ENCODE measurements around the gene EIF4A2. TPM values are rescaled to one million over a fixed set of nuclear protein-coding genes. Genes with fewer than 3 reads are reported as not detected.
A peak's percentile ranks its signal among the peaks of the same experiment; 100 is the strongest.
"Not testable (repeated sequence)": the region's sequence is repeated elsewhere in the genome, so short reads cannot be mapped to it uniquely, and the experiment has no call there.

EIF4A2 gene
- total RNA-seq, 1 donor: 691 TPM

DNA sequence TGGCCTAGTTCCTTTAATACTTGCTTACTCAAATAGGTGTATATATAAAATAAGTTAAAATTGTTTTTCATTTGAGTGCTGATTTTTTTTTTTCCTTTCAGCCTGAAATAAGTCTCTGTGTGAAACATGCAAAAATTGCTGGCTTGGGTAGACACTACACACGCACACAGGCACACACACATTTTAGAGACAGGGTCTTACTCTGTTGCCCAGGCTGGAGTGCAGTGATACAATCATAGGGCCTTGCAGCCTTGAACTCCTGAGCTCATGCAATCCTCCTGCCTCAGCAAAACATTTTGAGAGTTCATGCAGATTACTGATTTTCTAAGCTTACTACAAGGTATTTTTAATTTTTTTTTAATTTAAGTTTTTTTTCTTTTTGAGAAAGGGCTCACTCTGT, 35.6 kb downstream of the EIF4A2 start:
- no peak overlapping the region for H3K4me3 ChIP-seq (ENCODE audit: low read depth, low read length)
- no peak for TF ChIP-seq CTCF (IDR thresholded peaks at IDR 0.05; ENCODE audit: insufficient read depth, low read depth, low read length)
- no peak for DNase-seq (ENCODE audit: low read depth)

GRCh38 chr3:186821429-186822387, 38.3 kb downstream of the EIF4A2 start:
- H3K4me3 ChIP-seq (ENCODE audit: low read depth, low read length): no peak overlapping the region
- peak; percentile 70 for DNase-seq (ENCODE audit: low read depth)
- peak; percentile 70 for TF ChIP-seq CTCF (IDR thresholded peaks at IDR 0.05; ENCODE audit: insufficient read depth, low read depth, low read length)

GRCh38 chr3:186822388-186822759, 39.0 kb downstream of the EIF4A2 start:
- DNase-seq (ENCODE audit: low read depth): not testable (repeated sequence)

DNA sequence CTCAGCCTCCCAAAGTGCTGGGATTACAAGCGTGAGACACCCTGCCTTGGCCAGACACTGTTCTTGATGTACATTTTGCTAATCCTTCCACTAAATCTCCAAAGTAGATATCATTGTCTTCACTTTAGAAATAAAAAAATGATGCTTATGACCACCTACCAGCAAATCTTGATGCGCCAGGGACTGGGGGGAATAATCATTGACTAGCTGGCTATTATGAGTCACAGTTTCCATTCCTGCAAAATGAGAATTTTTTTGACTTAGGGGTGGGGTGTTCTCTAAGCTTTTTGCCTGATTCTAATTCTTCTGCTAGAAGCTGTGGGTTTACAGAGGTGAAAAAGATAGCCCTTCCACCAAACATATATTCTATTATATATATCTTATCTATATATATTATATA, 40.0 kb downstream of the EIF4A2 start:
- TF ChIP-seq CTCF (IDR thresholded peaks at IDR 0.05; ENCODE audit: insufficient read depth, low read depth, low read length): no peak

More at GRCh38 chr3:186822388-186822759, 39.0 kb downstream of the EIF4A2 start:
- H3K4me3 ChIP-seq (ENCODE audit: low read depth, low read length): not testable (repeated sequence)

DNA sequence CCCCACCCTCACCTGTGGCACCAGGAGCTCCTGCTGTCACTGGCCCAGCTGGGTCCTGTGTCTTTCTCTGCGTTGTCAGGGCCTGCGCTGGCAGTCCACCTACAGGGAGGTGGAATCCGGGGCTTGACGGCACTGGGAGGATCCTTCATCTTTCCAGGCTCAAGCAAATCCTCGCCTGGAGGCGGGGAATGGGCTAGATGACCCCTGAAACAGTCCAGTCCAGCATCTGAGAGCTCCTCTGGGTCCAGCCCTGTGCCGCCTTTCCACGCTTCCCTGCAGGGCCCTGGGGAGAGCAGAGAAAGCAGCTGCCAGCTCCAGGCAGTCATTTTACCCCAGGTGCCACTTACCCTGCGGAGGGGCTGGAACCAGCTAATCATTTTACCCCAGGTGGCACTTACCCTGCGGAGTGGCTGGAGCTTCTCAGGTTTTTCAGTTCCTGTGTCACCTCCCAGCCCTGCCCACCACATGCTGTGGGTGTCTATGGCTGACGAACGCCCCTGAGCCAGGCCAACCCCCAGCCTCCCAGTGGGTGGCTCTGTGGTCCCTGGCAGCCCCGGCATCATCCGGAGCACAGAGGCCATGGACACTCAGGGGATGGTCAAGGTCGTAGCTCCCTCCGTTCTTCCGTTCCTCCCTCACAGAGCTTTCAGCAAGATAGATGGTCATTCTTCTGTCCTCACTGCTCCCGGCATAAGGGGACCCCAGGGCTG, 41.2 kb downstream of the EIF4A2 start:
- no peak for TF ChIP-seq CTCF (IDR thresholded peaks at IDR 0.05; ENCODE audit: insufficient read depth, low read depth, low read length)
- no peak for DNase-seq (ENCODE audit: low read depth)
- H3K4me3 ChIP-seq (ENCODE audit: low read depth, low read length): no peak overlapping the region

More for the DNA sequence above, 40.0 kb downstream of the EIF4A2 start:
- H3K4me3 ChIP-seq (ENCODE audit: low read depth, low read length): no peak overlapping the region
- no peak for DNase-seq (ENCODE audit: low read depth)

GRCh38 chr3:186825294-186825821, 42.0 kb downstream of the EIF4A2 start:
- peak; percentile 38 for DNase-seq (ENCODE audit: low read depth)
- no peak for TF ChIP-seq CTCF (IDR thresholded peaks at IDR 0.05; ENCODE audit: insufficient read depth, low read depth, low read length)
- no peak overlapping the region for H3K4me3 ChIP-seq (ENCODE audit: low read depth, low read length)

DNA sequence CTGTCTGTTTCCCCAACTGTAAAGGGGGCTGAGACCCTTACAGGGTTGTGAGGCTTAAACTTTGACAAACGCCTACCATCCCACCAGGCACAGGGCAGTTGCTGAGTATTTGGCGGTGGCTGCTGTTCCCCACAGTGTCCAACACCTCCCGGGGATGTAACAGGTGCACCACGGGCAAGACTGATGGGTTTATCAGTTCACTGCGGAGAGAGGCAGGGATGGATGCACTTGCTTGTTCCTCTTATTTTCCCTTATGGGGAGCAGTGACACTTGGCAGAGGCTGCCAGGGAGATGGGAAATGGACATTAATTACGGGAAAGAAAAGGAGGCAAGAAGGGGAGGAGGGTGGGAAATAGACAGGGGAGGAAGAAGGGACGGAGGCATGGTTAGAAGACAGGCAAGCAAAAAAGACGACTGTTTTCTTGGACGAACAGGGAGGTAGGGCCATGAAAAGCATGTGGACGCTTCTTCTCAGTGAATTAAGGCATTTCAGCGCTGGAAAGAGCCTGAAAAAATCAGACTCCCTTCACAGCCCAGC, 42.6 kb downstream of the EIF4A2 start:
- no peak overlapping the region for H3K4me3 ChIP-seq (ENCODE audit: low read depth, low read length)
- no peak for TF ChIP-seq CTCF (IDR thresholded peaks at IDR 0.05; ENCODE audit: insufficient read depth, low read depth, low read length)
- no peak for DNase-seq (ENCODE audit: low read depth)
